DND-41 (cell line): ENCODE measurements around the gene NRXN3.

ENCODE experiments used
- EZH2 ChIP-seq: IDR thresholded peaks from 3 replicates; pipeline ENCODE4 v1.6.1; 2012; ENCODE audit warnings: borderline replicate concordance, low read depth, mild to moderate bottlenecking, moderate library complexity, low read length, inconsistent platforms; ENCODE audit not compliant: severe bottlenecking
- TF ChIP-seq, protein P1 (sequence below): IDR thresholded peaks from 2 replicates; pipeline ENCODE4 v1.5.1; 2012; ENCODE audit warnings: borderline replicate concordance, low read length, moderate library complexity, mild to moderate bottlenecking; ENCODE audit not compliant: poor library complexity, severe bottlenecking; ENCODE audit errors: extremely low read depth

DNA sequence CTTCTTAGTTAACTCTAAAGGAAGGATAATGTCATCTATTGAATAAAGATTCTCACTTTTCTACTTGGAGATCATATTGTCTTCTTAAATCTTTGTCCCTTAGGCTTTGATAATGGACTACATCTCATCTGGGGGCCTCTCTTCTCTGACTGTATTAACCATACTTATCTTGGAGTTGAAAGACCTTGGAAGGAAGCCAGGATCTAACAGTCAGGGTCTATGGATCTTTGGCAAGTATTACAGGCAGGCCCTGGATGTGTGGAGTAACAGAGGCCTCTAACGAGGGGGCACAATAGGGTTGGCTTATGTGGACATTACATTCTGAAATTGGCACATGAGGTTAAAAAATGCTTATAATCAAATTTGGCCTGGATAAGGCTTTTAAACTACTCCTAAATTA lies 513.8 kb downstream of the NRXN3 start:
- TF ChIP-seq, protein P1, sequence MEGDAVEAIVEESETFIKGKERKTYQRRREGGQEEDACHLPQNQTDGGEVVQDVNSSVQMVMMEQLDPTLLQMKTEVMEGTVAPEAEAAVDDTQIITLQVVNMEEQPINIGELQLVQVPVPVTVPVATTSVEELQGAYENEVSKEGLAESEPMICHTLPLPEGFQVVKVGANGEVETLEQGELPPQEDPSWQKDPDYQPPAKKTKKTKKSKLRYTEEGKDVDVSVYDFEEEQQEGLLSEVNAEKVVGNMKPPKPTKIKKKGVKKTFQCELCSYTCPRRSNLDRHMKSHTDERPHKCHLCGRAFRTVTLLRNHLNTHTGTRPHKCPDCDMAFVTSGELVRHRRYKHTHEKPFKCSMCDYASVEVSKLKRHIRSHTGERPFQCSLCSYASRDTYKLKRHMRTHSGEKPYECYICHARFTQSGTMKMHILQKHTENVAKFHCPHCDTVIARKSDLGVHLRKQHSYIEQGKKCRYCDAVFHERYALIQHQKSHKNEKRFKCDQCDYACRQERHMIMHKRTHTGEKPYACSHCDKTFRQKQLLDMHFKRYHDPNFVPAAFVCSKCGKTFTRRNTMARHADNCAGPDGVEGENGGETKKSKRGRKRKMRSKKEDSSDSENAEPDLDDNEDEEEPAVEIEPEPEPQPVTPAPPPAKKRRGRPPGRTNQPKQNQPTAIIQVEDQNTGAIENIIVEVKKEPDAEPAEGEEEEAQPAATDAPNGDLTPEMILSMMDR = no peak
- no peak for TF ChIP-seq EZH2
